AG04450 (cell line): ENCODE measurements around the gene ADAT1. TPM values are rescaled to one million over a fixed set of nuclear protein-coding genes. Genes with fewer than 3 reads are reported as not detected.

ENCODE experiments used
- CTCF ChIA-PET: fragments of 300-600, 350-600 bp; formaldehyde crosslinking; extraction: SDS; loops from one replicate; lab custom pipeline; 2022; ENCODE audit warnings: antibody characterized with exemption, inconsistent platforms; lab: Charles Lee
- POLR2A ChIA-PET: fragments of 350-600 bp; formaldehyde crosslinking; extraction: SDS; loops from one replicate; lab custom pipeline; 2021; ENCODE audit warnings: antibody characterized with exemption, inconsistent platforms; lab: Yijun Ruan, JAX
- DNase-seq: peaks from one replicate; pipeline ENCODE4 v3.0.0-alpha.2; 2011; ENCODE audit warnings: low read depth, low spot score
- H3K27ac ChIP-seq: one replicate; pipeline ENCODE4 v1.5.1; 2012; ENCODE audit warnings: low read depth, low read length, control low read depth
- H3K27me3 ChIP-seq: one replicate; pipeline ENCODE4 v1.6.0; 2012; ENCODE audit warnings: low read length; ENCODE audit not compliant: control insufficient read depth, insufficient read depth
- H3K4me3 ChIP-seq: 2 replicates; pipeline ENCODE4 v1.5.1; 2011; ENCODE audit warnings: mild to moderate bottlenecking, low read depth, low read length, control low read depth
- H3K9me3 ChIP-seq: 2 replicates; pipeline ENCODE4 v1.5.1; 2012; ENCODE audit warnings: low read length; ENCODE audit not compliant: control insufficient read depth, insufficient read depth
- CTCF ChIP-seq: IDR thresholded peaks from 2 replicates; pipeline ENCODE4 v1.5.1; 2011; ENCODE audit warnings: low read depth, low read length, control low read depth, inconsistent platforms
- polyA plus RNA-seq: library from polyadenylated mRNA; depleted of rRNA; stranded (reverse); fragments of >200 nt; gene quantifications from 2 replicates; pipeline ENCODE4 v1.2.3, GENCODE V29; 2011; rRNA removed

The ADAT1 gene
- polyA plus RNA-seq, 1 experiment, result 32.5 TPM

GRCh38 chr16:75552951-75553350 lies 70.1 kb downstream of the ADAT1 start:
- no peak for DNase-seq
- CTCF ChIA-PET, result interaction anchor here (1.0 to 8.2 kb wide), 3 partner anchors 36 to 88 kb away, joined by 5 to 53 read pairs (median 25); partner anchors contain the start of gene TMEM170A
- H3K9me3 ChIP-seq, result no peaks in the 10 kb centered on the region

GRCh38 chr16:75550211-75550662 lies 72.8 kb downstream of the ADAT1 start:
- H3K9me3 ChIP-seq, result no peaks in the 10 kb centered on the region
- POLR2A ChIA-PET, result interaction anchor here (0.5 kb wide), 1 partner anchor 33 kb away, joined by 3 read pairs; no protein-coding TSS in a partner anchor
- no peak overlapping the region for H3K4me3 ChIP-seq
- no peaks in the 10 kb centered on the region for H3K27me3 ChIP-seq
- peak; percentile 53 for TF ChIP-seq CTCF
- H3K27ac ChIP-seq, result no peak overlapping the region
- CTCF ChIA-PET, result interaction anchor here (0.8 to 8.2 kb wide), 5 partner anchors 33 to 350 kb away, joined by 3 to 53 read pairs (median 7); partner anchors contain the start of gene TMEM170A
- no peak for DNase-seq

More at GRCh38 chr16:75552951-75553350, 70.1 kb downstream of the ADAT1 start:
- POLR2A ChIA-PET, result no interaction called here
- Histone ChIP-seq H3K4me3 (no peak overlapping the region), H3K27ac (no peak overlapping the region), H3K27me3 (no peaks in the 10 kb centered on the region)
- TF ChIP-seq CTCF, result no peak

Other genes starting within 250 kb of the ADAT1 start
- 64.0 and 81.6 TPM in 2 replicates for gene CFDP1, start 189.8 kb downstream of the ADAT1 start, polyA plus RNA-seq
- 8.0 and 13.3 TPM in 2 replicates for gene TMEM170A, start 158.6 kb downstream of the ADAT1 start, polyA plus RNA-seq
- gene CHST6, start 127.8 kb downstream of the ADAT1 start, polyA plus RNA-seq, result 0.07 and 0.12 TPM in 2 replicates
- not detected in 2 replicates for gene CHST5, start 87.2 kb downstream of the ADAT1 start, polyA plus RNA-seq
- 10.6 and 16.7 TPM in 2 replicates for gene TMEM231, start 67.0 kb downstream of the ADAT1 start, polyA plus RNA-seq
- 70.9 and 89.8 TPM in 2 replicates for gene GABARAPL2, start 56.9 kb downstream of the ADAT1 start, polyA plus RNA-seq
- gene KARS1, start 24.4 kb upstream of the ADAT1 start, polyA plus RNA-seq, result 190 and 203 TPM in 2 replicates
- gene TERF2IP, start 24.5 kb upstream of the ADAT1 start, polyA plus RNA-seq, result 41.4 and 59.5 TPM in 2 replicates
- not detected in 2 replicates for gene CPHXL2, start 53.7 kb upstream of the ADAT1 start, polyA plus RNA-seq
- not detected in 2 replicates for gene DUXB, start 78.2 kb upstream of the ADAT1 start, polyA plus RNA-seq
- gene CPHXL, start 103.2 kb upstream of the ADAT1 start, polyA plus RNA-seq, result not detected in 2 replicates